ENCODE data around the gene C5AR1.

DNA sequence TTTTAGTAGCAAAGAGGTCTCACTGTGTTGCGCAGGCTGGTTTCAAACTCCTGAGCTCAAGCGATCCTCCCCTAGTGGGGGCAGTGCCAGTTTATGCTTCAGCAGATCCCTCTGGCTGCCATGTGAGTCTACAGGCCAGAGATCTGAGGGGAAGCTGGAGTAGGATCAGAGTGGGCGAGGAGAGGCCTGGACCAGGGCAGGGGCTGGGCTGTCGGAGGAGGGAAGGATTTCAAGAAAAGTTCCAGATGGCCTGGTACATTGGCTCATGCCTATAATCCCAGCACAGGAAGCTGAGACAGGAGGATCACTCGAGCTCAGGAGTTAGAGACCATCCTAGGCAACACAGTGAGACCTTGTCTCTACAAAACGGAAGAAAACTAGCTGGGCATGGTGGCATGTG is 49.3 kb downstream of the C5AR1 start:
- TF ChIP-seq POLR2AphosphoS5 (IDR thresholded peaks at IDR 0.05; ENCODE audit: borderline replicate concordance, low read depth, low read length), result no peak
- no peak for TF ChIP-seq EZH2 (IDR thresholded peaks at IDR 0.05)
